HepG2 (cell line): ENCODE measurements around the gene LIMK2. TPM values are rescaled to one million over a fixed set of nuclear protein-coding genes. Genes with fewer than 3 reads are reported as not detected.
A peak's percentile ranks its signal among the peaks of the same experiment; 100 is the strongest.

Experiments used
- ATAD3A ChIP-seq: sonication (generic); formaldehyde crosslinking; IDR thresholded peaks from 2 replicates; pipeline ENCODE4 v1.4.0; 2020; ENCODE audit warnings: missing genetic modification reagents
- GMEB1 ChIP-seq: sonication (generic); formaldehyde crosslinking; IDR thresholded peaks from 2 replicates; pipeline ENCODE4 v1.5.1; 2020; ENCODE audit warnings: missing genetic modification reagents, mild to moderate bottlenecking, borderline replicate concordance
- HMGA1 ChIP-seq: sonication (generic); formaldehyde crosslinking; conservative IDR thresholded peaks from 2 replicates; pipeline ENCODE4 v1.4.0; 2020; ENCODE audit warnings: missing genetic modification reagents
- MBNL3 ChIP-seq: fragments of 250-450 bp; sonication (Bioruptor Pico); conservative IDR thresholded peaks from 2 replicates; pipeline ENCODE4 v1.8.0; 2022; ENCODE audit warnings: mild to moderate bottlenecking, inconsistent platforms
- NBN ChIP-seq: fragments of 450-650 bp; conservative IDR thresholded peaks from 2 replicates; pipeline ENCODE4 v1.6.1; 2017
- NCOA1 ChIP-seq: sonication (generic); formaldehyde crosslinking; IDR thresholded peaks from 2 replicates; pipeline ENCODE4 v1.9.0; 2021; ENCODE audit warnings: missing genetic modification reagents
- PAXIP1 ChIP-seq: sonication (generic); formaldehyde crosslinking; conservative IDR thresholded peaks from 2 replicates; pipeline ENCODE4 v1.4.0; 2020; ENCODE audit warnings: mild to moderate bottlenecking, missing genetic modification reagents, moderate library complexity
- RERE ChIP-seq: IDR thresholded peaks from 2 replicates; pipeline ENCODE4 v1.6.1; 2016; ENCODE audit warnings: low read depth, missing genetic modification reagents, missing compliant biosample characterization
- SOX5 ChIP-seq: IDR thresholded peaks from 2 replicates; pipeline ENCODE4 v1.6.1; 2016; ENCODE audit warnings: borderline replicate concordance
- SPEN ChIP-seq: sonication (generic); formaldehyde crosslinking; IDR thresholded peaks from 2 replicates; pipeline ENCODE4 v1.5.1; 2020; ENCODE audit warnings: low read depth, mild to moderate bottlenecking, missing genetic modification reagents
- TEF ChIP-seq: sonication (generic); formaldehyde crosslinking; IDR thresholded peaks from 2 replicates; pipeline ENCODE4 v1.5.0; 2020; ENCODE audit warnings: missing genetic modification reagents
- ZNF234 ChIP-seq: sonication (generic); formaldehyde crosslinking; conservative IDR thresholded peaks from 2 replicates; pipeline ENCODE4 v1.5.1; 2020; ENCODE audit warnings: mild to moderate bottlenecking, missing genetic modification reagents
- ZNF34 ChIP-seq: sonication (generic); formaldehyde crosslinking; IDR thresholded peaks from 2 replicates; pipeline ENCODE4 v1.4.0; 2020; ENCODE audit warnings: mild to moderate bottlenecking, missing genetic modification reagents, borderline replicate concordance
- ZNF451 ChIP-seq: sonication (generic); formaldehyde crosslinking; IDR thresholded peaks from 2 replicates; pipeline ENCODE4 v1.5.0; 2020; ENCODE audit warnings: mild to moderate bottlenecking, missing genetic modification reagents
- ZNF562 ChIP-seq: sonication (generic); formaldehyde crosslinking; IDR thresholded peaks from 2 replicates; pipeline ENCODE4 v1.8.0; 2022; ENCODE audit warnings: missing genetic modification reagents, borderline replicate concordance
- ZNF567 ChIP-seq: sonication (generic); formaldehyde crosslinking; IDR thresholded peaks from 2 replicates; pipeline ENCODE4 v1.8.1; 2023; ENCODE audit warnings: mild to moderate bottlenecking, missing genetic modification reagents, borderline replicate concordance
- ZNF644 ChIP-seq: IDR thresholded peaks from 2 replicates; pipeline ENCODE4 v1.6.1; 2016; ENCODE audit warnings: low read depth
- ZNF703 ChIP-seq: sonication (generic); formaldehyde crosslinking; IDR thresholded peaks from 2 replicates; pipeline ENCODE4 v1.5.1; 2020; ENCODE audit warnings: missing genetic modification reagents, mild to moderate bottlenecking, moderate library complexity, borderline replicate concordance
- ZNF891 ChIP-seq: sonication (generic); formaldehyde crosslinking; IDR thresholded peaks from 2 replicates; pipeline ENCODE4 v1.5.0; 2020; ENCODE audit warnings: mild to moderate bottlenecking, missing genetic modification reagents
- polyA plus RNA-seq, 8 experiments: library from polyadenylated mRNA; depleted of rRNA in 3 of 8; stranded (reverse) in 7 of 8; unstranded in 1 of 8; fragments of >200 nt; fragmentation: Illumina TruSeq in 4 of 8; extraction: Trizol in 4 of 8; gene quantifications; 2 replicates each; pipeline versions ENCODE4 v1.2.1 to v1.2.3, GENCODE V29; 2011 to 2016; ENCODE audit warnings: low read depth in 4 of 8, missing spikeins in 1 of 8, mixed read lengths in 1 of 8; ENCODE audit not compliant: insufficient read depth in 1 of 8
- total RNA-seq, 5 experiments: library from RNA; depleted of rRNA; stranded (reverse); fragments of >200 nt; fragmentation: Illumina TruSeq; extraction: Trizol; gene quantifications; 2 replicates each; pipeline ENCODE4 v1.2.3, GENCODE V29; 2016; ENCODE audit warnings: low read depth in 1 of 5

LIMK2 gene
- total and polyA plus RNA-seq, 2 of the 13 experiments (the other 11 are each of a cell fraction or from before 2014, with no cell fraction given): 20.9 to 29.8 TPM

GRCh38 chr22:31230871-31231621 lies 18.9 kb downstream of the LIMK2 start (continued):
- TF ChIP-seq NBN (no peak), NCOA1 (no peak), ZNF644 (no peak), GMEB1 (CRISPR knock-in tag) (no peak), ZNF703 (no peak), ZNF562 (CRISPR knock-in tag) (no peak), MBNL3 (CRISPR knock-in tag) (no peak), RERE (no peak), ATAD3A (CRISPR knock-in tag) (no peak), ZNF567 (CRISPR knock-in tag) (no peak), SPEN (CRISPR knock-in tag) (no peak), HMGA1 (CRISPR knock-in tag) (no peak), PAXIP1 (CRISPR knock-in tag) (peak; percentile 51), ZNF891 (CRISPR knock-in tag) (no peak), ZNF451 (CRISPR knock-in tag) (no peak), ZNF234 (no peak), ZNF34 (CRISPR knock-in tag) (no peak), SOX5 (CRISPR knock-in tag) (peak; percentile 70; the same call in 1 of the 2 replicates), TEF (CRISPR knock-in tag) (peak; percentile 46; the same call in 1 of the 2 replicates)
